GM18498 (cell line): ENCODE results near the gene PXDN.
"Not testable (repeated sequence)": the region's sequence is repeated elsewhere in the genome, so short reads cannot be mapped to it uniquely, and the experiment has no call there.

Experiments used
- ATAC-seq: cut with Tn5 transposase; IDR thresholded peaks from one replicate; pipeline ENCODE4 v1.9.1; 2021; ENCODE audit warnings: mild to moderate bottlenecking, moderate library complexity; ENCODE audit not compliant: unreplicated experiment

PXDN gene

GRCh38 chr2:1688161-1688560 lies 56.2 kb downstream of the PXDN start:
- ATAC-seq, result no peak

DNA sequence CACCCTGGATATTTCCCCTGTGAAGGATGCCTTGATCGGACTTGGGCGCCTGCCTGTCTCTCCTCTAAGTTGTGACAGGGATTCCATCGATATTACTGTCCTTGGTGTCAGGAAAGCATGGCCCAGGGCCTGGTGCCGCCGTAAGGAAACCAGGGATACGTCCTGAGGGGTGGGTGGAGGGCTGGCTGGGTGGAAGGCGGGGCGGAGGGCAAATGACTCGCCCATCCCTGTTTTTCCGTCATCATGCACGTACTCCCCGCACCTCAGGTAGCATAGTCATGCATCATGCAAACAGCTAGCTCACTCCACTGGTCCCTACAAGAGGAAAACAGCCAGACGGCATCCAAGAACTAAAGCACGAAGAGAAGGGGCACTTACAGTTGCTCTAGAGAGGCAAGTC lies 57.1 kb downstream of the PXDN start:
- ATAC-seq, result no peak

- no peak for ATAC-seq
These were observed 57.6 kb downstream of the PXDN start for GRCh38 chr2:1686784-1687105.

- no peak for ATAC-seq
These were observed 58.1 kb downstream of the PXDN start for GRCh38 chr2:1685957-1686783.

DNA sequence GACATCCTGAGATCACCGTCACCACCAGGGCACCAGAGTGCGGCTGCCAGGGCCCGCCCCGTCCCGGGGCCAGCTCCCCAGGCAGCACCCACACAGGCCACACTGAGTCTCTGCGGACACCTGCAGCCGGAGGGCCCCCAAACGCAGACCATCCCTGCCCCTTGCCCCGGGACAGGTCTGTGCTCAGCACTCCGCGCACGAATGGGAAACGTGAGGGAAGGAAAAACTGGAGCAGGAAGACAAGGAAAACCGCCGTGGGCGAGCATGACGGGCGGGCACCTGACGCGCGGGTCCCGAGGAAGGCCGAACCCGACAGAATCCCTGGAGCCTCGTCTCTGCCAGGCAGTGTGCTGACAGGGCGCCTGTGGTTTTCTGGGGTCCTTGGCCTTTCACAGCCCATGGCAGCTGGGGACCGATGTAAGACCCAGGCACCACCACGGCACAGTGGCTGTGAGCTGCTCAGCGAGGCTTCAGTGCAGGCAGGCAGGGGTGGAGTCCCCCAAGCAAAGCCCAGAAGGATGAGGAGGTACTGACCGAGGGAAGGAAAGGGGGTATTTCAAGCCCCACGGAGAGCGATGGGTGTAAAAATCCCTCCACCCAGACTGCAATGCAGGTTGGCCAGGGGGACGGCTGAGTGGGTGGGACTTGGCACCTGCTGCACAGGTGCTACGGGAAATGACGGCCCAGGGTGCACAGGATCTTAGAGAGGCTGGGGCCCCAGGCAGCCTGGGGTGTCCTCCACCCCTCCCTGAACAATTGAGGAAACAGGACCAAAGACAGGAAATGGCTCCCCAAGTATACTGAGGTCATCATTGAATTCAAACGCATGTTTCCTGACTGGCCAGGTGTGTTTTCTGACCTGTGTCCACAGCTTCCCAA lies 59.0 kb downstream of the PXDN start:
- no peak for ATAC-seq

- no peak for ATAC-seq
These were observed 61.0 kb downstream of the PXDN start for GRCh38 chr2:1683297-1683696.

DNA sequence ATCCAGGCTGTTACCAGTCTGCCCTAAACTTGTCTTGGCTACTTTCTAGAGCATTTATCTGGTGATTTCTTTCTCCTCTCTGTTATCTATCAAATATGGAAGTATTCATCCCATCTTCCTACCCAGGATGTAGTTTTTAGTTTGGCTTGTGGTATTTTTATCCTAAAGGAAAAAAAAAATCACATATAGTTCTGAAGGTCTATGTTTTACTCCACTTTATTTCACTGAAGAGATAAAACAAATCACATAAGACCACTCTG lies 62.2 kb downstream of the PXDN start:
- no peak for ATAC-seq

- ATAC-seq, result no peak
These were observed 62.8 kb downstream of the PXDN start for GRCh38 chr2:1681323-1682180.

- no peak for ATAC-seq
These were observed 63.3 kb downstream of the PXDN start for GRCh38 chr2:1681017-1681318.

GRCh38 chr2:1680222-1681016 lies 63.9 kb downstream of the PXDN start:
- no peak for ATAC-seq

DNA sequence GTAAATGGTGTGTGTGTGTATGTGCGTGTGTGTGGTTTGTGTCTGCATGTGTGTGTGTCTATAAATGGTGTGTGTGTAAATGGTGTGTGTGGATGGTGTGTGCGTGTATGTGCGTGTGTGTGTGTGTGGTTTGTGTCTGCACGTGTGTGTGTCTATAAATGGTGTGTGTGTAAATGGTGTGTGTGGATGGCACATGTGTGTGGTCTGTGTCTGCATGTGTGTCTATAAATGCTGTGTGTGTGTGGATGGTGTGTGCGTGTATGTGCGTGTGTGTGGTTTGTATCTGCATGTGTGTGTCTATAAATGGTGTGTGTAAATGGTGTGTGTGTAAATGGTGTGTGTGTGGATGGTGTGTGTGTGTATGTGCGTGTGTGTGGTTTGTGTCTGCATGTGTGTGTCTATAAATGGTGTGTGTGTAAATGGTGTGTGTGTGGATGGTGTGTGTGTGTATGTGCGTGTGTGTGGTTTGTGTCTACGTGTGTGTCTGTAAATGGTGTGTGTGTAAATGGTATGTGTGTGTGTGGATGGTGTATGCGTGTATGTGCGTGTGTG lies 64.8 kb downstream of the PXDN start:
- ATAC-seq, result not testable (repeated sequence)

DNA sequence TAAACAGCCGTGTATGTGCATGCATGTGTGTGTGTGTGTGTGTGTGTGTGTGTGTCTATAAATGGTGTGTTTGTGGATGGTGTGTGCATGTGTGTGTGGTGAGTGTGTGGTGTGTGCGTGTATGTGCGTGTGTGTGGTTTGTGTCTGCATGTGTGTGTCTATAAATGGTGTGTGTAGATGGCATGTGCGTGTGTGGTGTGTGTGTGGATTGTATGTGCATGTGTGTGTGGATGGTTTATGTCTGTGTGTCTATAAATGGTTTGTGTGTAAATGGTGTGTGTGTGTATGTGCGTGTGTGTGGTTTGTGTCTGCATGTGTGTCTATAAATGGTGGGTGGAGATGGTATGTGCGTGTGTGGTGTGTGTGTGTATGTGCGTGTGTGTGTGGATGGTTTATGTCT lies 65.2 kb downstream of the PXDN start:
- ATAC-seq, result not testable (repeated sequence)

- ATAC-seq, result no peak
These were observed 65.7 kb downstream of the PXDN start for GRCh38 chr2:1678609-1679008.

DNA sequence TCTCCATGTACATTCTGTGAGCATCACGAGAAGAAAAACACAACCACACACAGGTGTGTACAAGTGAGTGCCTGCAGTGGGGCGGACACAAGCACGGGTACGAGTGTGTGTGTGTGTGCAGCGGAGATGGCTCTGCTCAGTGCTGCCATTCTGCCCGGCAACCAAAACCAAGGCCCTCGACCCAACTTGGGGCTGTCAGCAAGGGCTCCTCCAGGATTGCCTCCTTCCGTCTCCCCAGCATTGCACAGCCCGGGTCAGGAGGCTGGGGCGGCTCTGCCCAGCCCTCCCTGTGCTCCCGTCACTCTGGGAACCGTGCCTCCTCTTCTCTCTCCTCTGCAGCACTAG lies 66.5 kb downstream of the PXDN start:
- no peak for ATAC-seq

DNA sequence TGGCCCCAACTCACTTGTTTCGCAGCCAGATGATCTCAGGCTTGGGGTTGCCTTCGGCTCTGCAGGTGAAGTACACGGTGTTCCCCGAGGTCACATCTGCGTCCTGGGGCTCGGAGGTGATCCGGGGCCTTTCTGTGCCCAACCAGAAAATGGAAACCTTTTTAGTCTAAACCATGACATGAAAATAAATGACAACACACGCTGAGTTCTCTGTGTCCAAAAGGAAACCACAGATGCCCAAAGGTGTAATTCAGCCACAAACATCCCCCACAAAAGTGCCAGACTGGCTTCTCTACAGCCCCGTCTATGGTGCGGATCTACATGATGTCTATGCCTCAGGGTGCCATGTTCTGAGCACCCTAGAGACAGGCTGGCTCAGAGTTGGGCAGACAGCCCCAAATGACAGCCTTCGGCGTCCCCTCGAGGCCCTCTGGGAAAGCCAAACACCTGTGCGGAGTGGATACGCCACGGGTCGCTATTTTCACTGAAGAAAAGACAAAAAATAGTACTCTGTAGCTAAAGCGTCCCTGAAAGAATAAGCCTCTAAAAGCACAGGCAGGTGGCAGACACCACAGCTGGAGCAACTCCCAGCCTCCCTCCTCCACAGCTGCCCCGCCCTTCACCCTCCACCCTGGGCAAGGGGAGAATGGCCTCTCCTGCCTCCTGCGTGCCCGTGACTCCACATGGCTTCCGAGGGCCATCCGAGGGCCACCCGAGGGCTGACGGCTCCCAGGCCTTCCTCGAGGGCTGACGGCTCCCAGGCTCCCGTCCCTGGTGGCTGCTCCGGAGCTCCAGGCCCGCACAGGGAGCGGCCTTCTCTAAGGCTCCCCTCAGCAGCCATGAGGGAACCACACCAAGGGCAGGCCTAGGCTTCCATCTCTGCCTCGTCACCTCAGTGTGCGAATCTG lies 67.1 kb downstream of the PXDN start:
- no peak for ATAC-seq

- ATAC-seq, result no peak
These were observed 68.0 kb downstream of the PXDN start for GRCh38 chr2:1676091-1676912.

DNA sequence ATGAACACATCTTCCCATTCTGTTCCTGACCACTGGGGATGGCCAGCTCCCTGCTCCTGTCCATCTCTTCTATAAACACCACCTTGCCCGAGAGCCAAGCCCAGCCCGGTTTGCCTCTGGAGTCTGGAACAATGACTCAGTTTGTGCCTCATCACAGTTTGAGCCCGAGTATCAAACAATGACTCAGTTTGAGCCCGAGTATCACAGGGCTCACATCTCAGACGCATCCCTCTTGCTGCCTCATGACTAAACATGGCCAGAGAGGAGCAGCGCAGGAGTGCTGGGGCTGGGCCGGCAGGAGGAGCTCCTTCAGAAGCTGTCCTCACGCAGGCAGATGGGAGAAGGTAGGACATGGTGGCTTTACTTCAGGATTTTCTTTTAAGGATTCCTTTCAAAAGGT lies 68.7 kb downstream of the PXDN start:
- no peak for ATAC-seq

DNA sequence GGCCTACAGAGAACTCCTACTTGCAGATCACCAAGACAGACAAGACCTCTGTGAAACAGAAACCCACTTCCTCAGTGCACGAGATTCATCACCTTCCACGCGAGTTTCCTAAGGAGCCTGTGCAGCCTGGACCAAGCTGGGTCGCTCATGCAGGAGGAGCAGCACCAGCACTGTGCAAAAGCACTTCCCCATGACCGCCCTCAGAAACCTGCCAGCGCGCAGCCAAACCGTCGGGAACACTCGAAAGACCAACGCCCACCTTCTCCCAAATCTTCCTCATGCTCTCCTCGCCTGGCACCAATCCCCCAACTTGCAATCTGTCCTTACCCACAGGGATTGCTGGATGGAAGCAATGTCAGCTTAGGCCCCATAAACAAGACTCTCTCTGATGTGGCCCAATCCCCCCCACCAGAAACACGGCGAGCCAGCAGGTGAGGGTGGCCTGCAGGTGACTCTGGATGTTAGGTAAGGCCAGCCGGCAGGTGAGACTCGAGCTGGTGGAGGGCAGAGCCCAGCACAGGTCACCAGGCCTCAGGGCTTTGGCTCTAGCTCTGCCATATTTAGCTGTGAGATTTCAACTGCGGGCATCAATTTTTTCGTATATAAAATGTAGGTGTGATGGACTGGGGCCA lies 69.4 kb downstream of the PXDN start:
- ATAC-seq, result no peak
